HCT116 (cell line): ENCODE results near the gene CHTF18. TPM values are rescaled to one million over a fixed set of nuclear protein-coding genes. Genes with fewer than 3 reads are reported as not detected.
A peak's percentile ranks its signal among the peaks of the same experiment; 100 is the strongest.

Experiments used
- ATAC-seq: fragments of 200-7000 bp; cut with Tn5 transposase; 2 replicates; pipeline ENCODE4 v1.9.1; 2020; ENCODE audit warnings: mild to moderate bottlenecking, moderate library complexity
- BruUV-seq: library from RNA; stranded (reverse); fragments of 400-500 nt; replicated peaks from 2 replicates; lab custom pipeline; 2021; lab: Mats Ljungman, UMichigan
- CTCF ChIA-PET: fragments of 300-600 bp; sonication (Branson Sonifier 250); formaldehyde crosslinking; loops from one replicate; lab custom pipeline; 2021; ENCODE audit warnings: antibody characterized with exemption; lab: Charles Lee
- POLR2A ChIA-PET: fragments of 300-600, 350-600 bp; sonication (Branson Sonifier 250); formaldehyde crosslinking; loops from one replicate; lab custom pipeline; 2021; ENCODE audit warnings: antibody characterized with exemption; lab: Charles Lee
- RAD21 ChIA-PET, 2 experiments: fragments of 300-600 bp; sonication (Branson Sonifier 250); formaldehyde crosslinking; loops; one replicate each; lab custom pipeline; 2023; ENCODE audit warnings: low total read pairs in 2 of 2; ENCODE audit not compliant: uncharacterized antibody in 2 of 2, unreplicated experiment in 2 of 2, low non-redundant PET in 1 of 2; lab: Charles Lee
- DNase-seq: peaks from one replicate; pipeline ENCODE4 v3.0.0-alpha.2; 2010; ENCODE audit warnings: low read depth, low spot score
- H2AFZ ChIP-seq: fragments of 200-600 bp; shearing (Covaris generic), sonication (generic); 2 replicates; pipeline ENCODE4 v1.6.1; 2017; ENCODE audit warnings: low read depth, mixed run types, mixed read lengths, antibody characterized with exemption, low read length; ENCODE audit not compliant: poor library complexity, severe bottlenecking
- H3K27ac ChIP-seq: 2 replicates; pipeline ENCODE4 v1.5.1; 2012; ENCODE audit warnings: low read depth, low read length
- H3K27me3 ChIP-seq: fragments of 200-600 bp; sonication (generic); 2 replicates; pipeline ENCODE4 v1.6.1; 2016; ENCODE audit warnings: mixed run types, low read length, mixed read lengths; ENCODE audit not compliant: insufficient read depth
- H3K36me3 ChIP-seq, 2 experiments: fragments of 200-500 bp in 1 of 2; fragments of 200-600 bp in 1 of 2; sonication (Bioruptor generic) in 1 of 2; sonication (generic) in 1 of 2; 2 replicates each; pipeline versions ENCODE4 v1.5.1 to v1.6.1; 2014 to 2016; ENCODE audit warnings: low read length in 2 of 2, inconsistent platforms in 1 of 2, mixed read lengths in 1 of 2, mixed run types in 1 of 2; ENCODE audit not compliant: insufficient read depth in 2 of 2, control insufficient read depth in 1 of 2
- H3K4me1 ChIP-seq, 2 experiments: fragments of 200-600 bp in 1 of 2; sonication (generic) in 1 of 2; 2 replicates each; pipeline versions ENCODE4 v1.5.1 to v1.6.1; 2012 to 2017; ENCODE audit warnings: low read length in 2 of 2, inconsistent platforms in 1 of 2, mild to moderate bottlenecking in 1 of 2, mixed read lengths in 1 of 2, mixed run types in 1 of 2, moderate library complexity in 1 of 2; ENCODE audit not compliant: insufficient read depth in 2 of 2, control insufficient read depth in 1 of 2
- H3K4me2 ChIP-seq: fragments of 200-600 bp; sonication (generic); 2 replicates; pipeline ENCODE4 v1.6.1; 2017; ENCODE audit warnings: mixed run types, low read length, mixed read lengths
- H3K4me3 ChIP-seq, 2 experiments: fragments of 200-600 bp in 1 of 2; sonication (generic) in 1 of 2; replicated peaks in 1 of 2; 2 replicates each; pipeline ENCODE4 v1.5.1; 2011 to 2016; ENCODE audit warnings: low read length in 2 of 2, control low read depth in 1 of 2, low read depth in 1 of 2, mild to moderate bottlenecking in 1 of 2, mixed read lengths in 1 of 2, mixed run types in 1 of 2
- H3K79me2 ChIP-seq: fragments of 200-600 bp; sonication (generic); 2 replicates; pipeline ENCODE4 v1.6.1; 2017; ENCODE audit warnings: mild to moderate bottlenecking, mixed run types, low read length, moderate library complexity, mixed read lengths; ENCODE audit not compliant: insufficient read depth
- H3K9ac ChIP-seq: fragments of 200-600 bp; sonication (generic); 2 replicates; pipeline ENCODE4 v1.6.1; 2016; ENCODE audit warnings: low read length, mixed read lengths
- H3K9me2 ChIP-seq: fragments of 200-600 bp; sonication (generic), shearing (Covaris generic); 2 replicates; pipeline ENCODE4 v1.6.1; 2017; ENCODE audit warnings: mixed run types, mild to moderate bottlenecking, moderate library complexity; ENCODE audit not compliant: insufficient read depth
- H3K9me3 ChIP-seq, 2 experiments: fragments of 200-500 bp in 1 of 2; fragments of 200-600 bp in 1 of 2; sonication (Bioruptor generic) in 1 of 2; sonication (generic) in 1 of 2; 2 replicates each; pipeline ENCODE4 v1.6.1; 2014 to 2017; ENCODE audit warnings: low read length in 2 of 2, mixed read lengths in 2 of 2, inconsistent platforms in 1 of 2, low read depth in 1 of 2, mild to moderate bottlenecking in 1 of 2, mixed run types in 1 of 2, moderate library complexity in 1 of 2; ENCODE audit not compliant: control insufficient read depth in 1 of 2, insufficient read depth in 1 of 2
- H4K20me1 ChIP-seq: fragments of 200-600 bp; sonication (generic), shearing (Covaris generic); 2 replicates; pipeline ENCODE4 v1.6.1; 2017; ENCODE audit warnings: mixed run types, mild to moderate bottlenecking, moderate library complexity; ENCODE audit not compliant: insufficient read depth
- CBX3 ChIP-seq: IDR thresholded peaks from 2 replicates; pipeline ENCODE4 v1.6.1; 2012; ENCODE audit warnings: low read depth
- CEBPB ChIP-seq: IDR thresholded peaks from 2 replicates; pipeline ENCODE4 v1.6.1; 2012; ENCODE audit warnings: low read depth
- ELF1 ChIP-seq: IDR thresholded peaks from 2 replicates; pipeline ENCODE4 v1.6.1; 2012; ENCODE audit warnings: low read depth, borderline replicate concordance
- EZH2 ChIP-seq: fragments of 200-600 bp; sonication (generic); IDR thresholded peaks from 2 replicates; pipeline ENCODE4 v1.6.1; 2017; ENCODE audit warnings: antibody characterized with exemption, mixed run types
- JUND ChIP-seq: IDR thresholded peaks from 2 replicates; pipeline ENCODE4 v1.6.1; 2012
- POLR2A ChIP-seq: IDR thresholded peaks from 2 replicates; pipeline ENCODE4 v1.7.0; 2011; ENCODE audit warnings: borderline replicate concordance; ENCODE audit not compliant: insufficient read depth, insufficient read length; ENCODE audit errors: extremely low read depth
- RAD21 ChIP-seq: IDR thresholded peaks from 2 replicates; pipeline ENCODE4 v1.6.1; 2012; ENCODE audit warnings: low read depth, mild to moderate bottlenecking
- SRF ChIP-seq: IDR thresholded peaks from 2 replicates; pipeline ENCODE4 v1.6.1; 2012; ENCODE audit warnings: low read depth
- TCF7L2 ChIP-seq: IDR thresholded peaks from 2 replicates; pipeline ENCODE4 v1.7.0; 2011; ENCODE audit warnings: borderline replicate concordance, inconsistent platforms; ENCODE audit not compliant: insufficient read depth, insufficient read length; ENCODE audit errors: extremely low read depth
- YY1 ChIP-seq: IDR thresholded peaks from 2 replicates; pipeline ENCODE4 v1.6.1; 2011; ENCODE audit warnings: low read length, low read depth, moderate library complexity, mild to moderate bottlenecking; ENCODE audit not compliant: insufficient replicate concordance; ENCODE audit errors: extremely low read depth
- ZNF274 ChIP-seq: fragments of 200-500 bp; sonication (Bioruptor generic); IDR thresholded peaks from 2 replicates; pipeline ENCODE4 v1.6.1; 2014; ENCODE audit warnings: mild to moderate bottlenecking, low read depth, low read length, inconsistent platforms
- intact Hi-C: fragments of 100-400 bp; cut with micrococcal nuclease; formaldehyde crosslinking; loops from 2 replicates; pipeline ENCODE4 v1.10.0; 2022
- total RNA-seq: library from RNA; stranded (reverse); gene quantifications from one replicate; pipeline ENCODE4 v1.2.1, GENCODE V29; 2021; ENCODE audit not compliant: unreplicated experiment
- TF ChIP-seq, protein P1 (sequence below), 3 experiments: fragments of 200-600 bp in 1 of 3; sonication (generic) in 1 of 3; IDR thresholded peaks in 2 of 3; conservative IDR thresholded peaks in 1 of 3; 2 replicates each; pipeline ENCODE4 v1.5.1; 2012 to 2017; ENCODE audit warnings: low read depth in 2 of 3, low read length in 2 of 3, antibody characterized with exemption in 1 of 3, borderline replicate concordance in 1 of 3, control low read depth in 1 of 3, mild to moderate bottlenecking in 1 of 3, mixed read lengths in 1 of 3, mixed run types in 1 of 3, moderate library complexity in 1 of 3; ENCODE audit not compliant: insufficient read depth in 1 of 3
- TF ChIP-seq, protein P2 (sequence below): IDR thresholded peaks from 2 replicates; pipeline ENCODE4 v1.6.1; 2012; ENCODE audit warnings: low read depth
- TF ChIP-seq, protein P3 (sequence below): IDR thresholded peaks from 2 replicates; pipeline ENCODE4 v1.6.1; 2012
- TF ChIP-seq, protein P4 (sequence below): IDR thresholded peaks from 2 replicates; pipeline ENCODE4 v1.6.1; 2012
- TF ChIP-seq, protein P5 (sequence below): IDR thresholded peaks from 2 replicates; pipeline ENCODE4 v1.6.1; 2011; ENCODE audit warnings: mild to moderate bottlenecking, low read length, moderate library complexity; ENCODE audit not compliant: insufficient replicate concordance; ENCODE audit errors: extremely low read depth

The CHTF18 gene
- total RNA-seq, 1 experiment from 2014 or later, result 145 TPM

DNA sequence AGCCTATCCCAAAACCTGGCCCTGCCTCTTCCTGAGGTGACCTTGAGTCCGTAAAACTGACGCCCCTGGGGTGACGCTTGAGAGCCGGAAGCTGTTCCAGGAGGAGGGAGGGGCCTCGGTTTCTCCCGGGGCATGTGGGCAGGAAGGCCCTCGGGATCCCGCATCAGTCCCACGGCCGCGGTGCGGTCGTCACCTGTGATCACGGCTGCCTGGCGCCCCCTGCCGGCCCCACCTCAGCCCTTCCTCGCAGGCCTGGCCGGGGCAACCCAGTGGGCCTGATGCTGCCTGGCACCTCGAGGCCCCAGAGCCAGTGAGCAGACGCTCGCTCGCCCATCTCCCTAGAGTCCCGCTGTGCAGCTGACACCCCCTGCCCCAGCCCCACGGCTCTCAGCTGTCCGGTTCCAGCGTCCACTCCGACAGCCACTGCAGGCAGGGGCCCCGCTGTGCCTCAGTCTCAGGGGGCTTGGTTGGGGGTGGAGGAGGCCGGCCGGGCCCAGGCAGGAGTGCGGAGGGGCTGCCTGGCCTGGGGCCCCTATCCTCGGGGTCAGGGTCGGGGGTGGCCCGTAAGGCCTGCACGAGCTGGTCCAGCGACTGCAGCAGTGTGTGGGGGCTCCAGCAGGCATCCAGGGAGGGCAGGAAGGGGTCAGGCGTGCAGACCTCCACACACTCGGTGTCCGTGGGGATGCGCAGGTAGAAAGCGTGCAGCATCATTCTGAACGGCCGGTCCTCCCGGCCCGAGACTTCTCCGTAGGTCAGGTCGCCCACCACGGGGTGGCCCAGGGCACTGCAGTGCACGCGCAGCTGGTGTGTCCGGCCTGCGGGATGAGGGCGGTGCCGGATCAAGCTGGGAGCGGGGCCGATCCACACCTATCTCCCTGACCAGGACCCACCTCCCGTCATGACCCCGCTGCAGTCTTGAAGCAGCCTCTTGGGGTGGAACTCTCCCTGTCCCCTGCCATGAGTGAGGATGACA is 2.6 kb upstream of the CHTF18 start:
- no peak overlapping the region; the same call in 1 of the 2 replicates for H3K9ac ChIP-seq
- TF ChIP-seq, protein P1, sequence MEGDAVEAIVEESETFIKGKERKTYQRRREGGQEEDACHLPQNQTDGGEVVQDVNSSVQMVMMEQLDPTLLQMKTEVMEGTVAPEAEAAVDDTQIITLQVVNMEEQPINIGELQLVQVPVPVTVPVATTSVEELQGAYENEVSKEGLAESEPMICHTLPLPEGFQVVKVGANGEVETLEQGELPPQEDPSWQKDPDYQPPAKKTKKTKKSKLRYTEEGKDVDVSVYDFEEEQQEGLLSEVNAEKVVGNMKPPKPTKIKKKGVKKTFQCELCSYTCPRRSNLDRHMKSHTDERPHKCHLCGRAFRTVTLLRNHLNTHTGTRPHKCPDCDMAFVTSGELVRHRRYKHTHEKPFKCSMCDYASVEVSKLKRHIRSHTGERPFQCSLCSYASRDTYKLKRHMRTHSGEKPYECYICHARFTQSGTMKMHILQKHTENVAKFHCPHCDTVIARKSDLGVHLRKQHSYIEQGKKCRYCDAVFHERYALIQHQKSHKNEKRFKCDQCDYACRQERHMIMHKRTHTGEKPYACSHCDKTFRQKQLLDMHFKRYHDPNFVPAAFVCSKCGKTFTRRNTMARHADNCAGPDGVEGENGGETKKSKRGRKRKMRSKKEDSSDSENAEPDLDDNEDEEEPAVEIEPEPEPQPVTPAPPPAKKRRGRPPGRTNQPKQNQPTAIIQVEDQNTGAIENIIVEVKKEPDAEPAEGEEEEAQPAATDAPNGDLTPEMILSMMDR (IDR thresholded peaks at IDR 0.05 in 2 of 3, conservative IDR thresholded peaks at IDR 0.05 in 1 of 3; ENCODE audit: borderline replicate concordance in 1 of 3, insufficient read depth in 1 of 3, low read depth in 2 of 3, low read length in 2 of 3), result peak; percentile 78 to 88 (median 85)
- TF ChIP-seq, protein P2, sequence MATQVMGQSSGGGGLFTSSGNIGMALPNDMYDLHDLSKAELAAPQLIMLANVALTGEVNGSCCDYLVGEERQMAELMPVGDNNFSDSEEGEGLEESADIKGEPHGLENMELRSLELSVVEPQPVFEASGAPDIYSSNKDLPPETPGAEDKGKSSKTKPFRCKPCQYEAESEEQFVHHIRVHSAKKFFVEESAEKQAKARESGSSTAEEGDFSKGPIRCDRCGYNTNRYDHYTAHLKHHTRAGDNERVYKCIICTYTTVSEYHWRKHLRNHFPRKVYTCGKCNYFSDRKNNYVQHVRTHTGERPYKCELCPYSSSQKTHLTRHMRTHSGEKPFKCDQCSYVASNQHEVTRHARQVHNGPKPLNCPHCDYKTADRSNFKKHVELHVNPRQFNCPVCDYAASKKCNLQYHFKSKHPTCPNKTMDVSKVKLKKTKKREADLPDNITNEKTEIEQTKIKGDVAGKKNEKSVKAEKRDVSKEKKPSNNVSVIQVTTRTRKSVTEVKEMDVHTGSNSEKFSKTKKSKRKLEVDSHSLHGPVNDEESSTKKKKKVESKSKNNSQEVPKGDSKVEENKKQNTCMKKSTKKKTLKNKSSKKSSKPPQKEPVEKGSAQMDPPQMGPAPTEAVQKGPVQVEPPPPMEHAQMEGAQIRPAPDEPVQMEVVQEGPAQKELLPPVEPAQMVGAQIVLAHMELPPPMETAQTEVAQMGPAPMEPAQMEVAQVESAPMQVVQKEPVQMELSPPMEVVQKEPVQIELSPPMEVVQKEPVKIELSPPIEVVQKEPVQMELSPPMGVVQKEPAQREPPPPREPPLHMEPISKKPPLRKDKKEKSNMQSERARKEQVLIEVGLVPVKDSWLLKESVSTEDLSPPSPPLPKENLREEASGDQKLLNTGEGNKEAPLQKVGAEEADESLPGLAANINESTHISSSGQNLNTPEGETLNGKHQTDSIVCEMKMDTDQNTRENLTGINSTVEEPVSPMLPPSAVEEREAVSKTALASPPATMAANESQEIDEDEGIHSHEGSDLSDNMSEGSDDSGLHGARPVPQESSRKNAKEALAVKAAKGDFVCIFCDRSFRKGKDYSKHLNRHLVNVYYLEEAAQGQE, result no peak
- no peak for TF ChIP-seq JUND
- no peak for TF ChIP-seq CBX3
- no peak for TF ChIP-seq EZH2
- peak; percentile 53 for TF ChIP-seq YY1
- TF ChIP-seq ELF1, result no peak
- TF ChIP-seq, protein P3, sequence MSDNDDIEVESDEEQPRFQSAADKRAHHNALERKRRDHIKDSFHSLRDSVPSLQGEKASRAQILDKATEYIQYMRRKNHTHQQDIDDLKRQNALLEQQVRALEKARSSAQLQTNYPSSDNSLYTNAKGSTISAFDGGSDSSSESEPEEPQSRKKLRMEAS, result peak; percentile 45
- no peak for TF ChIP-seq TCF7L2
- TF ChIP-seq CEBPB, result no peak
- no peak for TF ChIP-seq ZNF274
- TF ChIP-seq SRF, result no peak
- TF ChIP-seq RAD21, result peak; percentile 94
- TF ChIP-seq, protein P4, sequence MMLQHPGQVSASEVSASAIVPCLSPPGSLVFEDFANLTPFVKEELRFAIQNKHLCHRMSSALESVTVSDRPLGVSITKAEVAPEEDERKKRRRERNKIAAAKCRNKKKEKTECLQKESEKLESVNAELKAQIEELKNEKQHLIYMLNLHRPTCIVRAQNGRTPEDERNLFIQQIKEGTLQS, result no peak
- TF ChIP-seq, protein P5, sequence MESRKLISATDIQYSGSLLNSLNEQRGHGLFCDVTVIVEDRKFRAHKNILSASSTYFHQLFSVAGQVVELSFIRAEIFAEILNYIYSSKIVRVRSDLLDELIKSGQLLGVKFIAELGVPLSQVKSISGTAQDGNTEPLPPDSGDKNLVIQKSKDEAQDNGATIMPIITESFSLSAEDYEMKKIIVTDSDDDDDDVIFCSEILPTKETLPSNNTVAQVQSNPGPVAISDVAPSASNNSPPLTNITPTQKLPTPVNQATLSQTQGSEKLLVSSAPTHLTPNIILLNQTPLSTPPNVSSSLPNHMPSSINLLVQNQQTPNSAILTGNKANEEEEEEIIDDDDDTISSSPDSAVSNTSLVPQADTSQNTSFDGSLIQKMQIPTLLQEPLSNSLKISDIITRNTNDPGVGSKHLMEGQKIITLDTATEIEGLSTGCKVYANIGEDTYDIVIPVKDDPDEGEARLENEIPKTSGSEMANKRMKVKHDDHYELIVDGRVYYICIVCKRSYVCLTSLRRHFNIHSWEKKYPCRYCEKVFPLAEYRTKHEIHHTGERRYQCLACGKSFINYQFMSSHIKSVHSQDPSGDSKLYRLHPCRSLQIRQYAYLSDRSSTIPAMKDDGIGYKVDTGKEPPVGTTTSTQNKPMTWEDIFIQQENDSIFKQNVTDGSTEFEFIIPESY, result no peak
- TF ChIP-seq POLR2A, result no peak

More for the DNA sequence above, 2.6 kb upstream of the CHTF18 start:
- Histone ChIP-seq H3K4me2 (no peak overlapping the region; the same call in 1 of the 2 replicates), H3K9me3 (no peaks in the 10 kb centered on the region), H3K4me1 (peaks cover 5 to 37% of the 10 kb centered on the region in 2 experiments; a peak in 3 of 4 replicates), H3K4me3 (no peak overlapping the region), H2AFZ (no peak overlapping the region), H3K36me3 (peaks cover 5 to 30% of the 10 kb centered on the region in 2 experiments), H3K27me3 (no peaks in the 10 kb centered on the region), H3K79me2 (peaks cover 47% of the 10 kb centered on the region), H3K27ac (peak overlapping the region; percentile 60), H4K20me1 (no peaks in the 10 kb centered on the region), H3K9me2 (no peaks in the 10 kb centered on the region)
- POLR2A ChIA-PET, result interaction anchor here (0.6 to 0.8 kb wide), 2 partner anchors 36 to 73 kb away, joined by 3 read pairs; no protein-coding TSS in a partner anchor
- intact Hi-C loops, result loop anchor here (1.0 to 2.0 kb wide), 3 partner anchors 41 to 74 kb away; no protein-coding TSS in a partner anchor
- BruUV-seq, result no TSS peak
- RAD21 ChIA-PET, result interaction anchor here in 1 of 2 experiments (1.0 kb wide), 1 partner anchor 66 kb away, joined by 3 read pairs; no protein-coding TSS in a partner anchor
- CTCF ChIA-PET, result interaction anchor here (0.7 to 2.2 kb wide), 6 partner anchors 9 to 73 kb away, joined by 3 to 19 read pairs (median 4); partner anchors contain the start of genes CIAO3 and MSLN
- DNase-seq, result no peak
- peak; percentile 54 for ATAC-seq
